Neural crest cell (in vitro differentiated cells): ENCODE measurements around the gene OPRD1. TPM values are rescaled to one million over a fixed set of nuclear protein-coding genes. Genes with fewer than 3 reads are reported as not detected.
"Not testable (repeated sequence)": the region's sequence is repeated elsewhere in the genome, so short reads cannot be mapped to it uniquely, and the experiment has no call there.

Experiments
- DNase-seq: peaks from one replicate; pipeline ENCODE4 v3.0.0; 2021; ENCODE audit warnings: low read depth, mixed read lengths, low spot score
- H3K27ac Mint-ChIP-seq: one replicate; pipeline ENCODE4 v1.8.0; 2021; ENCODE audit warnings: mild to moderate bottlenecking, mixed read lengths; ENCODE audit not compliant: unreplicated experiment
- H3K27me3 Mint-ChIP-seq: 2 replicates; pipeline ENCODE4 v1.8.0; 2021; ENCODE audit warnings: low read depth, mild to moderate bottlenecking, mixed read lengths
- H3K36me3 Mint-ChIP-seq: 2 replicates; pipeline ENCODE4 v1.8.0; 2021; ENCODE audit warnings: low read depth, mild to moderate bottlenecking, mixed read lengths
- H3K4me1 Mint-ChIP-seq: 2 replicates; pipeline ENCODE4 v1.8.0; 2021; ENCODE audit warnings: mixed read lengths
- H3K4me3 Mint-ChIP-seq: one replicate; pipeline ENCODE4 v1.8.0; 2021; ENCODE audit warnings: mild to moderate bottlenecking, mixed read lengths
- H3K9me3 Mint-ChIP-seq: 2 replicates; pipeline ENCODE4 v1.8.0; 2021; ENCODE audit warnings: mixed read lengths
- CTCF ChIP-seq: fragments of 200-600 bp; sonication (generic); conservative IDR thresholded peaks from 2 replicates; pipeline ENCODE4 v1.5.0; 2021; ENCODE audit warnings: antibody characterized with exemption, mild to moderate bottlenecking
- long read RNA-seq: library from polyadenylated mRNA; unstranded; transcript quantifications from one replicate; pipeline ENCODE4 v2.0.0, GENCODE V29; 2020
- total RNA-seq: library from RNA; stranded (reverse); gene quantifications from 2 replicates; pipeline ENCODE4 v1.2.1, GENCODE V29; 2021

Gene OPRD1
- total RNA-seq: 2.8 and 3.9 TPM in 2 replicates
- long read RNA-seq: 0 reads

DNA sequence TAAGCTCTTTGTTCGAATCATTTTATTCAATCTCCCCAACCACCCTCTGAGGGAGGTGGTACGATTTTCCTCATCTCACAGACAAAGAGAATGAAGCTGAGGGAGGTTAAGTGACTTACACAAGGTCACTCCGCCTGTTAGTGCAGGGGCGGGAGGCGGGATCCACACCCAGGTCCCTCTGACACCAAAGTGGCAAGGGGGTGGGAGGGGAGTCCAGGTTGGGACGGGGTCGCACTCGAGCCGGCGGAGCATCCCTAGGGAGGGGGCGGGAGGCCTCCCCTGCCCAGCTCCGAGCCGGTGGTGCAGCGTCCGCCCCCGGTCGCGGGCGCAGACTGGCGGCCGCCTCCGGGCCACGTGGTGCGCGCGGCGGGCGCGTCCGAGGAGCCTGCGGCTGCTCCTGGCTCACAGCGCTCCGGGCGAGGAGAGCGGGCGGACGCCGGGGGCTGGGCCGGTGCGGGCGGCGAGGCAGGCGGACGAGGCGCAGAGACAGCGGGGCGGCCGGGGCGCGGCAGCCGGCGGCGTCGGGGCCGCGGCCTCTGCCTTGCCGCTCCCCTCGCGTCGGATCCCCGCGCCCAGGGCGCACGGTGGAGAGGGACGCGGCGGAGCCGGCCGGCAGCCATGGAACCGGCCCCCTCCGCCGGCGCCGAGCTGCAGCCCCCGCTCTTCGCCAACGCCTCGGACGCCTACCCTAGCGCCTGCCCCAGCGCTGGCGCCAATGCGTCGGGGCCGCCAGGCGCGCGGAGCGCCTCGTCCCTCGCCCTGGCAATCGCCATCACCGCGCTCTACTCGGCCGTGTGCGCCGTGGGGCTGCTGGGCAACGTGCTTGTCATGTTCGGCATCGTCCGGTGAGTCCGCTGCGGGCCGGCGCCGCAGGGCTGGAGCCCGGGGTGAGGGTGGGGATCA, at the start of gene OPRD1:
Gene OPRD1 (plus strand): TSS at position 405 of the 903 bp plus-strand sequence. CDS start 214 bp downstream, at position 619.
- Mint-ChIP-seq H3K4me3 (peak within 1 kb of the TSS; percentile 85), H3K4me1 (peaks cover 40% of the 10 kb centered on the region), H3K9me3 (no peaks in the 10 kb centered on the region), H3K36me3 (no peaks in the 10 kb centered on the region), H3K27ac (peak within 1 kb of the TSS; percentile 96), H3K27me3 (peaks cover 63% of the 10 kb centered on the region)
- DNase-seq: peak; percentile 21
- TF ChIP-seq CTCF: no peak

DNA sequence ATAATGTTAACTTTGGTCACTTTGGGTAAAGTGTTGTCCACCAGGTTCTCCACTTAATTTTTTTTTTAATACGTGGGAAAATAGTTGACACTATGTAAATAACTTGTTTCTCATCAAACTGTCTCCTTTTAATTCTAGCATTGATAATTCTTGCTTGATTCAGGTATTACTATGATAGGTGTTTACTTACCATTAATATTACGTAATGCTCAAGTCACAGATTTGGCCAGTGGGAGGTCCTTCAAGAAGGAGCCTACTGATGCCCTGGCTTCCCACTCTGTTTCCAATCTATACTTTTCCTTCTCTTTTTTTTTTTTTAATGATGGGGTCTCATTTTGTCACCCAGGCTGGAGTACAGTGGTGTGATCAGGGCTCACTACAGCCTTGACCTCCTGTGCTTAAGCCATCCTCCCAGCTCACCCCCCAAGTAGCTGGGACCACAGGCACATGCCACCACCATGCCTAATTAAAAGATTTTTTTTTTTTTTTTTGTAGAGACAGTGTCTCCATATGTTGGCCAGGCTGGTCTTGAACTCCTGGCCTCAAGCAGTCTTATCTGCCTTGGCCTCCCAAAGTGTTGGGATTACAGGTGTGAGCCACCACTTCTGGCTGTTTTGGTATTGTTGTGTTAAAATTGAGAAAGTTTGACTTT, 45.3 kb upstream of the OPRD1 start:
- DNase-seq: no peak
- TF ChIP-seq CTCF: no peak
- peaks cover 12% of the 10 kb centered on the region for H3K4me1 Mint-ChIP-seq
- H3K27ac Mint-ChIP-seq: no peak overlapping the region
- peaks cover 14% of the 10 kb centered on the region for H3K36me3 Mint-ChIP-seq
- no peaks in the 10 kb centered on the region for H3K9me3 Mint-ChIP-seq
- H3K4me3 Mint-ChIP-seq: no peak overlapping the region
- H3K27me3 Mint-ChIP-seq: no peaks in the 10 kb centered on the region

GRCh38 chr1:28770601-28771165, 41.3 kb upstream of the OPRD1 start:
- peaks cover 3% of the 10 kb centered on the region for H3K4me1 Mint-ChIP-seq
- H3K27ac Mint-ChIP-seq: peak overlapping the region; percentile 35

DNA sequence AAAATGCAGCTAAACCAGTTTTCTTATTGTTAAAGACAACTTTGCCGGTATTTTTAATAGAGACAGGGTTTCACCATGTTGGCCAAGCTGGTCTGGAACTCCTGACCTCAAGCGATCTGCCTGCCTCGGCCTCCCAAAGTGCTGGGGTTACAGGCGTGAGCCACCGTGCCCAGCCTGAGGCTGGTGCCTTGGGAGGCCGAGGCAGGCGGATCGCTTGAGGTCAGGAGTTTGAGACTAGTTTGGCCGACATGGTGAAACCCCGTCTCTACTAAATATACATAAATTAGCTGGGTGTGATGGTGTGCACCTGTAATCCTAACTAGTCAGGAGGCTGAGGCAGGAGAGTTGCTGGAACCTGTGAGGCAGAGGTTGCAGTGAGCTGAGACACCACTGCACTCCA, 40.0 kb upstream of the OPRD1 start:
- H3K4me3 Mint-ChIP-seq: not testable (repeated sequence)

More at GRCh38 chr1:28770601-28771165, 41.3 kb upstream of the OPRD1 start:
- no peak for TF ChIP-seq CTCF
- H3K36me3 Mint-ChIP-seq: peaks cover 16% of the 10 kb centered on the region
- H3K9me3 Mint-ChIP-seq: no peaks in the 10 kb centered on the region
- H3K27me3 Mint-ChIP-seq: no peaks in the 10 kb centered on the region
- no peak overlapping the region for H3K4me3 Mint-ChIP-seq
- no peak for DNase-seq

GRCh38 chr1:28773105-28773504, 38.9 kb upstream of the OPRD1 start:
- DNase-seq: no peak
- H3K9me3 Mint-ChIP-seq: no peaks in the 10 kb centered on the region
- no peaks in the 10 kb centered on the region for H3K4me1 Mint-ChIP-seq
- TF ChIP-seq CTCF: no peak
- H3K27ac Mint-ChIP-seq: no peak overlapping the region
- peaks cover 13% of the 10 kb centered on the region for H3K36me3 Mint-ChIP-seq
- no peak overlapping the region for H3K4me3 Mint-ChIP-seq
- H3K27me3 Mint-ChIP-seq: no peaks in the 10 kb centered on the region

More for the DNA sequence above, 40.0 kb upstream of the OPRD1 start:
- not testable (repeated sequence) for H3K27ac Mint-ChIP-seq, H3K27me3 Mint-ChIP-seq, H3K4me1 Mint-ChIP-seq, H3K9me3 Mint-ChIP-seq, DNase-seq
- peaks cover 13% of the 10 kb centered on the region for H3K36me3 Mint-ChIP-seq
